ENCODE measurements around the gene OXTR. TPM values are rescaled to one million over a fixed set of nuclear protein-coding genes. Genes with fewer than 3 reads are reported as not detected.

The OXTR gene
- total and polyA plus RNA-seq, 2 of the 13 experiments (the other 11 are each of a cell fraction or from before 2014, with no cell fraction given), result 0.36 to 0.95 TPM

- TF ChIP-seq, protein P1, sequence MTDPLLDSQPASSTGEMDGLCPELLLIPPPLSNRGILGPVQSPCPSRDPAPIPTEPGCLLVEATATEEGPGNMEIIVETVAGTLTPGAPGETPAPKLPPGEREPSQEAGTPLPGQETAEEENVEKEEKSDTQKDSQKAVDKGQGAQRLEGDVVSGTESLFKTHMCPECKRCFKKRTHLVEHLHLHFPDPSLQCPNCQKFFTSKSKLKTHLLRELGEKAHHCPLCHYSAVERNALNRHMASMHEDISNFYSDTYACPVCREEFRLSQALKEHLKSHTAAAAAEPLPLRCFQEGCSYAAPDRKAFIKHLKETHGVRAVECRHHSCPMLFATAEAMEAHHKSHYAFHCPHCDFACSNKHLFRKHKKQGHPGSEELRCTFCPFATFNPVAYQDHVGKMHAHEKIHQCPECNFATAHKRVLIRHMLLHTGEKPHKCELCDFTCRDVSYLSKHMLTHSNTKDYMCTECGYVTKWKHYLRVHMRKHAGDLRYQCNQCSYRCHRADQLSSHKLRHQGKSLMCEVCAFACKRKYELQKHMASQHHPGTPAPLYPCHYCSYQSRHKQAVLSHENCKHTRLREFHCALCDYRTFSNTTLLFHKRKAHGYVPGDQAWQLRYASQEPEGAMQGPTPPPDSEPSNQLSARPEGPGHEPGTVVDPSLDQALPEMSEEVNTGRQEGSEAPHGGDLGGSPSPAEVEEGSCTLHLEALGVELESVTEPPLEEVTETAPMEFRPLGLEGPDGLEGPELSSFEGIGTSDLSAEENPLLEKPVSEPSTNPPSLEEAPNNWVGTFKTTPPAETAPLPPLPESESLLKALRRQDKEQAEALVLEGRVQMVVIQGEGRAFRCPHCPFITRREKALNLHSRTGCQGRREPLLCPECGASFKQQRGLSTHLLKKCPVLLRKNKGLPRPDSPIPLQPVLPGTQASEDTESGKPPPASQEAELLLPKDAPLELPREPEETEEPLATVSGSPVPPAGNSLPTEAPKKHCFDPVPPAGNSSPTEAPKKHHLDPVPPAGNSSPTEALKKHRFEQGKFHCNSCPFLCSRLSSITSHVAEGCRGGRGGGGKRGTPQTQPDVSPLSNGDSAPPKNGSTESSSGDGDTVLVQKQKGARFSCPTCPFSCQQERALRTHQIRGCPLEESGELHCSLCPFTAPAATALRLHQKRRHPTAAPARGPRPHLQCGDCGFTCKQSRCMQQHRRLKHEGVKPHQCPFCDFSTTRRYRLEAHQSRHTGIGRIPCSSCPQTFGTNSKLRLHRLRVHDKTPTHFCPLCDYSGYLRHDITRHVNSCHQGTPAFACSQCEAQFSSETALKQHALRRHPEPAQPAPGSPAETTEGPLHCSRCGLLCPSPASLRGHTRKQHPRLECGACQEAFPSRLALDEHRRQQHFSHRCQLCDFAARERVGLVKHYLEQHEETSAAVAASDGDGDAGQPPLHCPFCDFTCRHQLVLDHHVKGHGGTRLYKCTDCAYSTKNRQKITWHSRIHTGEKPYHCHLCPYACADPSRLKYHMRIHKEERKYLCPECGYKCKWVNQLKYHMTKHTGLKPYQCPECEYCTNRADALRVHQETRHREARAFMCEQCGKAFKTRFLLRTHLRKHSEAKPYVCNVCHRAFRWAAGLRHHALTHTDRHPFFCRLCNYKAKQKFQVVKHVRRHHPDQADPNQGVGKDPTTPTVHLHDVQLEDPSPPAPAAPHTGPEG (CRISPR knock-in tag; IDR thresholded peaks at IDR 0.05), result no peak
- TF ChIP-seq MEIS2 (CRISPR knock-in tag; IDR thresholded peaks at IDR 0.05) (no peak), GZF1 (CRISPR knock-in tag; IDR thresholded peaks at IDR 0.05) (no peak), ZNF383 (CRISPR knock-in tag; IDR thresholded peaks at IDR 0.05; ENCODE audit: borderline replicate concordance) (no peak), TBL1XR1 (IDR thresholded peaks at IDR 0.05; ENCODE audit: borderline replicate concordance, low read length, partially characterized antibody) (no peak), SALL1 (CRISPR knock-in tag; IDR thresholded peaks at IDR 0.05) (0 out of 2 replicates have a peak, but pooled peaks have one; percentile 19), FOSL1 (CRISPR knock-in tag; IDR thresholded peaks at IDR 0.05; ENCODE audit: borderline replicate concordance) (peak; percentile 84; the same call in 1 of the 2 replicates), ZNF670 (CRISPR knock-in tag; IDR thresholded peaks at IDR 0.05; ENCODE audit: borderline replicate concordance) (no peak), PHF5A (CRISPR knock-in tag; IDR thresholded peaks at IDR 0.05; ENCODE audit: low read depth, unreplicated experiment) (no peak), ZNF83 (CRISPR knock-in tag; IDR thresholded peaks at IDR 0.05; ENCODE audit: borderline replicate concordance) (no peak), KLF16 (CRISPR knock-in tag; IDR thresholded peaks at IDR 0.05) (no peak), ZNF616 (CRISPR knock-in tag; IDR thresholded peaks at IDR 0.05; ENCODE audit: low read depth) (no peak), LBX2 (CRISPR knock-in tag; IDR thresholded peaks at IDR 0.05; ENCODE audit: borderline replicate concordance) (no peak)
- TF ChIP-seq, protein P2, sequence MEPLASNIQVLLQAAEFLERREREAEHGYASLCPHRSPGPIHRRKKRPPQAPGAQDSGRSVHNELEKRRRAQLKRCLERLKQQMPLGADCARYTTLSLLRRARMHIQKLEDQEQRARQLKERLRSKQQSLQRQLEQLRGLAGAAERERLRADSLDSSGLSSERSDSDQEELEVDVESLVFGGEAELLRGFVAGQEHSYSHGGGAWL (CRISPR knock-in tag; IDR thresholded peaks at IDR 0.05), result no peak
- TF ChIP-seq, protein P3, sequence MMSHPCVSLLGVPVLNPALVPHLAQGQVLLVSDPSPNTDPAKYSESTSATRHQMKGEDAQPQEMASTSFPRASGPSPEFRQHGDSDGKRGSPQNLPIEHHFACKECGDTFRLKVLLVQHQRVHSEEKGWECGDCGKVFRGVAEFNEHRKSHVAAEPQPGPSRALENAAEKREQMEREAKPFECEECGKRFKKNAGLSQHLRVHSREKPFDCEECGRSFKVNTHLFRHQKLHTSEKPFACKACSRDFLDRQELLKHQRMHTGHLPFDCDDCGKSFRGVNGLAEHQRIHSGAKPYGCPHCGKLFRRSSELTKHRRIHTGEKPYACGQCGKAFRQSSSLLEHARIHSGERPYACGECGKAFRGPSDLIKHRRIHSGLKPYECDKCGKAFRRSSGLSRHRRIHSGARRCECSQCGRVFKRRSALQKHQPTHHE (CRISPR knock-in tag; IDR thresholded peaks at IDR 0.05; ENCODE audit: borderline replicate concordance), result no peak
- TF ChIP-seq, protein P4, sequence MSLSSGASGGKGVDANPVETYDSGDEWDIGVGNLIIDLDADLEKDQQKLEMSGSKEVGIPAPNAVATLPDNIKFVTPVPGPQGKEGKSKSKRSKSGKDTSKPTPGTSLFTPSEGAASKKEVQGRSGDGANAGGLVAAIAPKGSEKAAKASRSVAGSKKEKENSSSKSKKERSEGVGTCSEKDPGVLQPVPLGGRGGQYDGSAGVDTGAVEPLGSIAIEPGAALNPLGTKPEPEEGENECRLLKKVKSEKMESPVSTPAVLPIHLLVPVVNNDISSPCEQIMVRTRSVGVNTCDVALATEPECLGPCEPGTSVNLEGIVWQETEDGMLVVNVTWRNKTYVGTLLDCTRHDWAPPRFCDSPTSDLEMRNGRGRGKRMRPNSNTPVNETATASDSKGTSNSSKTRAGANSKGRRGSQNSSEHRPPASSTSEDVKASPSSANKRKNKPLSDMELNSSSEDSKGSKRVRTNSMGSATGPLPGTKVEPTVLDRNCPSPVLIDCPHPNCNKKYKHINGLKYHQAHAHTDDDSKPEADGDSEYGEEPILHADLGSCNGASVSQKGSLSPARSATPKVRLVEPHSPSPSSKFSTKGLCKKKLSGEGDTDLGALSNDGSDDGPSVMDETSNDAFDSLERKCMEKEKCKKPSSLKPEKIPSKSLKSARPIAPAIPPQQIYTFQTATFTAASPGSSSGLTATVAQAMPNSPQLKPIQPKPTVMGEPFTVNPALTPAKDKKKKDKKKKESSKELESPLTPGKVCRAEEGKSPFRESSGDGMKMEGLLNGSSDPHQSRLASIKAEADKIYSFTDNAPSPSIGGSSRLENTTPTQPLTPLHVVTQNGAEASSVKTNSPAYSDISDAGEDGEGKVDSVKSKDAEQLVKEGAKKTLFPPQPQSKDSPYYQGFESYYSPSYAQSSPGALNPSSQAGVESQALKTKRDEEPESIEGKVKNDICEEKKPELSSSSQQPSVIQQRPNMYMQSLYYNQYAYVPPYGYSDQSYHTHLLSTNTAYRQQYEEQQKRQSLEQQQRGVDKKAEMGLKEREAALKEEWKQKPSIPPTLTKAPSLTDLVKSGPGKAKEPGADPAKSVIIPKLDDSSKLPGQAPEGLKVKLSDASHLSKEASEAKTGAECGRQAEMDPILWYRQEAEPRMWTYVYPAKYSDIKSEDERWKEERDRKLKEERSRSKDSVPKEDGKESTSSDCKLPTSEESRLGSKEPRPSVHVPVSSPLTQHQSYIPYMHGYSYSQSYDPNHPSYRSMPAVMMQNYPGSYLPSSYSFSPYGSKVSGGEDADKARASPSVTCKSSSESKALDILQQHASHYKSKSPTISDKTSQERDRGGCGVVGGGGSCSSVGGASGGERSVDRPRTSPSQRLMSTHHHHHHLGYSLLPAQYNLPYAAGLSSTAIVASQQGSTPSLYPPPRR (CRISPR knock-in tag; IDR thresholded peaks at IDR 0.05; ENCODE audit: borderline replicate concordance), result no peak
These were observed 27.7 kb downstream of the OXTR start (continued) for GRCh38 chr3:8741581-8742261.
